IMR-90 (cell line): ENCODE data around the gene ACOT4. TPM values are rescaled to one million over a fixed set of nuclear protein-coding genes. Genes with fewer than 3 reads are reported as not detected.

ENCODE experiments used
- ATAC-seq: fragments of 200-7000 bp; cut with Tn5 transposase; 2 replicates; pipeline ENCODE4 v1.9.1; 2020; ENCODE audit warnings: low read depth, mild to moderate bottlenecking, moderate library complexity
- BruUV-seq: library from RNA; stranded (reverse); fragments of 400-500 nt; replicated peaks from 2 replicates; lab custom pipeline; 2021; lab: Mats Ljungman, UMichigan
- CTCF ChIA-PET: fragments of 300-600 bp; formaldehyde crosslinking; extraction: SDS; loops from one replicate; lab custom pipeline; 2021; ENCODE audit warnings: antibody characterized with exemption; lab: Yijun Ruan, JAX
- POLR2A ChIA-PET: fragments of 300-600 bp; sonication (Branson Sonifier 250); formaldehyde crosslinking; loops from one replicate; lab custom pipeline; 2022; ENCODE audit warnings: antibody characterized with exemption; ENCODE audit not compliant: unreplicated experiment; lab: Charles Lee
- DNase-seq: peaks from one replicate; pipeline ENCODE4 v3.0.0; 2013
- H2AFZ ChIP-seq: replicated peaks from 2 replicates; pipeline ENCODE3; 2013; ENCODE audit warnings: low read length, mild to moderate bottlenecking; ENCODE audit not compliant: poor library complexity
- H2AK5ac ChIP-seq: 2 replicates; pipeline ENCODE4 v1.6.1; 2013; ENCODE audit warnings: low read depth, low read length, inconsistent platforms
- H2AK9ac ChIP-seq: replicated peaks from 2 replicates; pipeline ENCODE3; 2013; ENCODE audit warnings: mild to moderate bottlenecking, low read depth, low read length, moderate library complexity; ENCODE audit not compliant: poor library complexity
- H2BK120ac ChIP-seq: 2 replicates; pipeline ENCODE4 v1.6.1; 2013; ENCODE audit warnings: low read depth, low read length, inconsistent platforms
- H2BK15ac ChIP-seq: 3 replicates; pipeline ENCODE4 v1.6.1; 2013; ENCODE audit warnings: low read depth, low read length, inconsistent platforms
- H2BK20ac ChIP-seq: 2 replicates; pipeline ENCODE4 v1.6.1; 2013; ENCODE audit warnings: low read depth, mild to moderate bottlenecking, inconsistent platforms, low read length, moderate library complexity
- H2BK5ac ChIP-seq: 2 replicates; pipeline ENCODE4 v1.6.1; 2013; ENCODE audit warnings: mild to moderate bottlenecking, low read depth, low read length, inconsistent platforms; ENCODE audit not compliant: poor library complexity, severe bottlenecking
- H3K14ac ChIP-seq: replicated peaks from 2 replicates; pipeline ENCODE4 v1.6.1; 2013; ENCODE audit warnings: low read depth, low read length, inconsistent platforms
- H3K18ac ChIP-seq: 2 replicates; pipeline ENCODE4 v1.6.1; 2013; ENCODE audit warnings: low read depth, low read length, control low read depth
- H3K23ac ChIP-seq: 2 replicates; pipeline ENCODE4 v1.6.1; 2013; ENCODE audit warnings: low read depth, low read length, inconsistent platforms
- H3K27ac ChIP-seq: 2 replicates; pipeline ENCODE4 v1.5.1; 2013; ENCODE audit warnings: mild to moderate bottlenecking, control low read depth, low read length; ENCODE audit not compliant: insufficient read depth
- H3K27me3 ChIP-seq: 2 replicates; pipeline ENCODE4 v1.6.1; 2013; ENCODE audit warnings: low read length; ENCODE audit not compliant: control insufficient read depth, insufficient read depth
- H3K36me3 ChIP-seq: 2 replicates; pipeline ENCODE4 v1.6.1; 2013; ENCODE audit warnings: low read length, mixed read lengths; ENCODE audit not compliant: control insufficient read depth, insufficient read depth
- H3K4ac ChIP-seq: 2 replicates; pipeline ENCODE4 v1.6.1; 2013; ENCODE audit warnings: low read depth, low read length, inconsistent platforms
- H3K4me1 ChIP-seq: 2 replicates; pipeline ENCODE4 v1.6.1; 2013; ENCODE audit warnings: low read length, mixed read lengths; ENCODE audit not compliant: control insufficient read depth, insufficient read depth
- H3K4me2 ChIP-seq: 2 replicates; pipeline ENCODE4 v1.6.1; 2013; ENCODE audit warnings: low read depth, mild to moderate bottlenecking, control low read depth, low read length, moderate library complexity
- H3K4me3 ChIP-seq: 2 replicates; pipeline ENCODE4 v1.5.1; 2013; ENCODE audit warnings: low read depth, mild to moderate bottlenecking, control low read depth, low read length, moderate library complexity; ENCODE audit not compliant: insufficient read depth
- H3K56ac ChIP-seq: 2 replicates; pipeline ENCODE4 v1.6.1; 2013; ENCODE audit warnings: low read length, inconsistent platforms; ENCODE audit not compliant: insufficient read depth; ENCODE audit errors: extremely low read depth
- H3K79me1 ChIP-seq, 2 experiments: 2 replicates each; pipeline ENCODE4 v1.6.1; 2013; ENCODE audit warnings: low read length in 2 of 2, inconsistent platforms in 1 of 2, low read depth in 1 of 2
- H3K9ac ChIP-seq: 2 replicates; pipeline ENCODE4 v1.6.1; 2013; ENCODE audit warnings: low read depth, low read length, control low read depth
- H3K9me1 ChIP-seq: 2 replicates; pipeline ENCODE4 v1.6.1; 2013; ENCODE audit warnings: low read length, inconsistent platforms; ENCODE audit not compliant: insufficient read depth
- H3K9me3 ChIP-seq: 2 replicates; pipeline ENCODE4 v1.6.1; 2013; ENCODE audit warnings: low read length; ENCODE audit not compliant: control insufficient read depth, insufficient read depth
- H4K20me1 ChIP-seq: 2 replicates; pipeline ENCODE4 v1.6.1; 2013; ENCODE audit warnings: low read length, inconsistent platforms; ENCODE audit not compliant: insufficient read depth
- H4K5ac ChIP-seq: 2 replicates; pipeline ENCODE4 v1.6.1; 2013; ENCODE audit warnings: mild to moderate bottlenecking, low read depth, low read length, control low read depth
- H4K8ac ChIP-seq, 2 experiments: 2 replicates each; pipeline ENCODE4 v1.6.1; 2013; ENCODE audit warnings: low read depth in 2 of 2, low read length in 2 of 2, control low read depth in 1 of 2, inconsistent platforms in 1 of 2
- H4K91ac ChIP-seq: 2 replicates; pipeline ENCODE4 v1.6.1; 2013; ENCODE audit warnings: low read depth, low read length, inconsistent platforms; ENCODE audit not compliant: insufficient read depth
- BHLHE40 ChIP-seq: fragments of 150-350 bp; IDR thresholded peaks from 2 replicates; pipeline ENCODE4 v1.6.1; 2016; ENCODE audit warnings: mild to moderate bottlenecking, low read depth, low read length
- CTCF ChIP-seq: conservative IDR thresholded peaks from 2 replicates; pipeline ENCODE4 v1.5.1; 2012; ENCODE audit warnings: mild to moderate bottlenecking, low read depth, low read length, improper control_type of control experiment
- ELK1 ChIP-seq: fragments of 150-350 bp; IDR thresholded peaks from 2 replicates; pipeline ENCODE4 v1.6.1; 2016; ENCODE audit warnings: low read depth, mild to moderate bottlenecking, low read length, moderate library complexity, borderline replicate concordance
- MAFK ChIP-seq: IDR thresholded peaks from 2 replicates; pipeline ENCODE4 v1.6.1; 2012; ENCODE audit warnings: low read depth, low read length, improper control_type of control experiment
- MXI1 ChIP-seq: IDR thresholded peaks from 2 replicates; pipeline ENCODE4 v1.6.1; 2012; ENCODE audit warnings: low read depth, mild to moderate bottlenecking, low read length, moderate library complexity, borderline replicate concordance
- POLR2A ChIP-seq: IDR thresholded peaks from 2 replicates; pipeline ENCODE4 v1.6.1; 2012; ENCODE audit warnings: mild to moderate bottlenecking, low read depth, low read length
- RAD21 ChIP-seq: IDR thresholded peaks from 2 replicates; pipeline ENCODE4 v1.6.1; 2012; ENCODE audit warnings: low read length, improper control_type of control experiment
- SMC3 ChIP-seq: fragments of 150-350 bp; IDR thresholded peaks from 2 replicates; pipeline ENCODE4 v1.6.1; 2016; ENCODE audit warnings: low read depth, mild to moderate bottlenecking, antibody characterized with exemption, low read length, moderate library complexity
- USF2 ChIP-seq: fragments of 150-350 bp; IDR thresholded peaks from 2 replicates; pipeline ENCODE4 v1.6.1; 2017; ENCODE audit warnings: mild to moderate bottlenecking, antibody characterized with exemption, low read length, low read depth
- WGBS, 2 experiments: methylation state at CpG; one replicate each; pipeline versions ENCODE4 v1.1.5 to v1.1.7; 2013; ENCODE audit warnings: missing lambda C conversion rate in 2 of 2; ENCODE audit not compliant: insufficient read length in 1 of 2; ENCODE audit errors: extremely low coverage in 2 of 2; 5-methylcytosine and 5-hydroxymethylcytosine counted together
- dilution Hi-C: fragments of 300-500 bp; cut with HindIII; formaldehyde crosslinking; loops from one replicate; pipeline ENCODE4 v1.14.3; 2018; ENCODE audit warnings: low sequenced_read_pairs; ENCODE audit not compliant: unreplicated experiment
- in situ Hi-C: fragments of 300-500 bp; cut with MboI; formaldehyde crosslinking; loops from 3 replicates; pipeline ENCODE4 v1.14.3; 2019; ENCODE audit warnings: low sequenced_read_pairs, inconsistent platforms, mixed read lengths
- intact Hi-C: fragments of 100-400 bp; cut with micrococcal nuclease; formaldehyde crosslinking; loops from 2 replicates; pipeline ENCODE4 v1.10.0; 2022
- polyA plus RNA-seq, 3 experiments: library from polyadenylated mRNA; depleted of rRNA; stranded (reverse); fragments of >200 nt; gene quantifications; 2 replicates each; pipeline ENCODE4 v1.2.3, GENCODE V29; 2012; ENCODE audit warnings: low replicate concordance in 1 of 3
- total RNA-seq: library from RNA; depleted of rRNA; stranded (reverse); fragments of >200 nt; gene quantifications from 2 replicates; pipeline ENCODE4 v1.2.3, GENCODE V29; 2012

ACOT4 gene
- total and polyA plus RNA-seq, 2 of the 4 experiments (the other 2 are of a cell fraction) = 0.22 to 0.54 TPM

- H3K23ac ChIP-seq = no peak overlapping the region
- in situ Hi-C loops = no loop called here
- H2BK20ac ChIP-seq = no peak overlapping the region
- WGBS, 2 experiments = no CpG with 5 or more reads among the region's 1 CpG
- no peak for TF ChIP-seq POLR2A
- no peak for TF ChIP-seq SMC3
- no peak for TF ChIP-seq MXI1
- TF ChIP-seq ELK1 = no peak
- no peak for TF ChIP-seq USF2
- no peak for TF ChIP-seq BHLHE40
- TF ChIP-seq RAD21 = no peak
- no peak for TF ChIP-seq CTCF
- no peak for TF ChIP-seq MAFK
- H4K91ac ChIP-seq = no peak overlapping the region
- H2AK5ac ChIP-seq = no peak overlapping the region
- no peaks in the 10 kb centered on the region for H3K9me1 ChIP-seq
- no peak overlapping the region for H2BK15ac ChIP-seq
- H3K27ac ChIP-seq = no peak overlapping the region
- H4K5ac ChIP-seq = no peak overlapping the region
- H2BK120ac ChIP-seq = no peak overlapping the region
- ChIA-PET CTCF (no interaction called here), POLR2A (no interaction called here)
- H2BK5ac ChIP-seq = no peak overlapping the region
- intact Hi-C loops = no loop called here
- no peak overlapping the region for H3K4me3 ChIP-seq
- H3K36me3 ChIP-seq = no peaks in the 10 kb centered on the region
- no peak overlapping the region for H2AK9ac ChIP-seq
- peaks cover 11% of the 10 kb centered on the region for H3K27me3 ChIP-seq
- DNase-seq (no peak), ATAC-seq (no peak)
- no peaks in the 10 kb centered on the region for H3K4me1 ChIP-seq
- H3K14ac ChIP-seq = no peak overlapping the region
- H4K20me1 ChIP-seq = no peaks in the 10 kb centered on the region
- no peak overlapping the region for H3K9ac ChIP-seq
- BruUV-seq = no TSS peak
- H3K56ac ChIP-seq = no peak overlapping the region
- no peak overlapping the region for H3K18ac ChIP-seq
- no peaks in the 10 kb centered on the region for H3K9me3 ChIP-seq
- dilution Hi-C loops = no loop called here
- no peak overlapping the region for H4K8ac ChIP-seq
- no peak overlapping the region for H3K4me2 ChIP-seq
- no peaks in the 10 kb centered on the region for H3K79me1 ChIP-seq
- H2AFZ ChIP-seq = no peak overlapping the region
- H3K4ac ChIP-seq = no peak overlapping the region
Observed at GRCh38 chr14:73619524-73619923, 27.9 kb downstream of the ACOT4 start.
